Right atrium auricular region (tissue), 2 donors: ENCODE measurements around the gene HOXD9. TPM values are rescaled to one million over a fixed set of nuclear protein-coding genes. Genes with fewer than 3 reads are reported as not detected.

ENCODE experiments used
- DNase-seq: peaks from one replicate; pipeline ENCODE4 v3.0.0-alpha.2; 2019; ENCODE audit warnings: low spot score
- H3K27ac ChIP-seq, 2 donors: fragments of 200-600 bp; sonication (generic); 1 replicate in 1 of 2; 2 replicates in 1 of 2; pipeline ENCODE4 v1.5.1; 2016 to 2019
- H3K27me3 ChIP-seq, 2 donors: fragments of 200-600 bp; sonication (generic); one replicate each; pipeline versions ENCODE4 v1.5.1 to v1.6.0; 2017 to 2019
- H3K36me3 ChIP-seq: fragments of 200-600 bp; sonication (generic); one replicate; pipeline ENCODE4 v1.5.1; 2016
- H3K4me1 ChIP-seq, 2 donors: fragments of 200-600 bp; sonication (generic); one replicate each; pipeline versions ENCODE4 v1.5.1 to v1.6.0; 2017 to 2019
- H3K4me3 ChIP-seq, 2 donors: fragments of 200-600 bp; sonication (generic); 1 replicate in 1 of 2; 2 replicates in 1 of 2; pipeline ENCODE4 v1.5.1; 2017 to 2019; ENCODE audit warnings: mild to moderate bottlenecking in 1 of 2, moderate library complexity in 1 of 2
- H3K9me3 ChIP-seq, 2 donors: fragments of 200-600 bp; sonication (generic); one replicate each; pipeline ENCODE4 v1.5.1; 2019
- total RNA-seq, 2 donors: library from RNA; depleted of rRNA; stranded (reverse); fragments of >200 nt; gene quantifications; one replicate each; pipeline ENCODE4 v1.1.0, GENCODE V29; 2016
- TF ChIP-seq, protein P1 (sequence below), 2 donors: fragments of 200-600 bp; sonication (generic); IDR thresholded peaks; one replicate each; pipeline ENCODE4 v1.5.1; 2019; ENCODE audit warnings: antibody characterized with exemption in 2 of 2

HOXD9 gene
- total RNA-seq, 2 donors from 2014 or later = 0.44 TPM; not detected in 1

DNA sequence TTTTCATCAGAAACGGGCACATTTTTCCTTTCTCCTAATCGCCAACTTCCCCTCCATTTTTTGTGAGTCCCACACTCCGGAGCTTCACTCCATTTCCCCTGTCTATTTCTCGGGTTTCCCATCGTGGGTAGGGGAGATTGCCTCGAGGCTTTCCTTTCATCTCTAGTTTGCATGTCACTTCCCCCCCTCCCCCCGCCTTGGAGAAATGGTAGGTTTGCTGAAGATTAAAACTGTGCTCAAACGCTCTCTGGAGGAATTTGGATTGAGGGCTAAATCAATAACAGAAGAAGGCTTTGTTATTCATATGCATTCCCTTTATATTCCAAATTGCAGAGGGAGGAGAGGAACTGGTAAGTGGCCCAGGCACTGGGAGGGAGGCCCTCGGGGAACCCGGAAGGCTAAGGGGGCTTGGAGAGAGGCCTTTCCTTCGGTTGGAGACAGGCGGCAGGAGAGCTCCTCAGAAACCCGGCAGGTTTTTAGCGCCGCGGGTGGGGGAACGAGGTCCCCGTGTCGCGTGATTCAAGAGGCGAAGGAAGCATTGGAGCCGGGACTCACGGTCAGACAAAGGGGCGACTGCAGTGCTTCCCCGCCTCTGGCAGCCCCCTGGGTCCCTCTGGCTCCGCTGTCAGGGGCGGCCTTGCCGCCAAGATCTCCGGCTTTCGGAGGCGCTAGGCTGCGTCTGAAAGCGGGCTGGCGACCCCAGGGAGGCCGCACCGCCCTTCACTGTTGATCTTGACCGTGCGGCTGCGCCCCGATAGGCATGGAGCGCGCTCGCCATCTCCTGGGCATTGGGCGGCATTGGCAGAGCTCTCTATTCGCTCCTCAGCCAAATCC, 25.3 kb upstream of the HOXD9 start:
- peaks cover 75 to 94% of the 10 kb centered on the region in 2 donors for H3K27me3 ChIP-seq
- no peak for DNase-seq
- H3K4me1 ChIP-seq = peaks cover 0 to 45% of the 10 kb centered on the region in 2 donors
- H3K4me3 ChIP-seq = peak overlapping the region; percentile 18 to 43
- H3K9me3 ChIP-seq = no peaks in the 10 kb centered on the region
- no peak overlapping the region for H3K27ac ChIP-seq
- H3K36me3 ChIP-seq = no peaks in the 10 kb centered on the region
- TF ChIP-seq, protein P1, sequence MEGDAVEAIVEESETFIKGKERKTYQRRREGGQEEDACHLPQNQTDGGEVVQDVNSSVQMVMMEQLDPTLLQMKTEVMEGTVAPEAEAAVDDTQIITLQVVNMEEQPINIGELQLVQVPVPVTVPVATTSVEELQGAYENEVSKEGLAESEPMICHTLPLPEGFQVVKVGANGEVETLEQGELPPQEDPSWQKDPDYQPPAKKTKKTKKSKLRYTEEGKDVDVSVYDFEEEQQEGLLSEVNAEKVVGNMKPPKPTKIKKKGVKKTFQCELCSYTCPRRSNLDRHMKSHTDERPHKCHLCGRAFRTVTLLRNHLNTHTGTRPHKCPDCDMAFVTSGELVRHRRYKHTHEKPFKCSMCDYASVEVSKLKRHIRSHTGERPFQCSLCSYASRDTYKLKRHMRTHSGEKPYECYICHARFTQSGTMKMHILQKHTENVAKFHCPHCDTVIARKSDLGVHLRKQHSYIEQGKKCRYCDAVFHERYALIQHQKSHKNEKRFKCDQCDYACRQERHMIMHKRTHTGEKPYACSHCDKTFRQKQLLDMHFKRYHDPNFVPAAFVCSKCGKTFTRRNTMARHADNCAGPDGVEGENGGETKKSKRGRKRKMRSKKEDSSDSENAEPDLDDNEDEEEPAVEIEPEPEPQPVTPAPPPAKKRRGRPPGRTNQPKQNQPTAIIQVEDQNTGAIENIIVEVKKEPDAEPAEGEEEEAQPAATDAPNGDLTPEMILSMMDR (IDR thresholded peaks at IDR 0.05) = peak; percentile 77 to 89

DNA sequence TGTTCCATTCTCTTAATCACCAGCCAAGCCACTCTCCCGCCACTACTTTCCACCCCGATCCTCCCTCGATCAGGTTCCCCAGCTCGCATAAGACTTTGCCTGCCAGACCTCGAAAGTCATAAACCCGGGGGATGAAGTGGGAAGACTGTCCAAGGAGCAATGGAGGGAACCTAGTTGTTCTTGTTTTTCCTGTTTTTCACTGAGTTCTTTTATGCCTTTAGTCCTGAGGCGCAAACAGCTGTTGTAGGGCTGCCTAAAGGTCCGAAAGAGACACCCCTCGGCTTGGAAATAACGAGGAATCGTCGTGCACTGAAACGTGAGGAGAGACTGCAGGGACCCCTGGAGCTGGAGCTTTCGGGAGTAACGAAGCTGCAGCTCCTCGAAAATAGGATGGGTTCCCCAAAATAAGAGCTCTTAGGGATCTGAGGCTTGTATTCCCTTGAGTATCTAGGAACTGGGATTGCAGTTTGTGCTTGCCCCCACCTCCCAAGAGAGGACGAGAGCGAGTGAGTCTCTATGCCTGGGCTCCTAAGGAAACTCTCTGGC, 24.6 kb upstream of the HOXD9 start:
- H3K4me3 ChIP-seq = no peak overlapping the region
- no peak for DNase-seq
- no peaks in the 10 kb centered on the region for H3K36me3 ChIP-seq
- peaks cover 0 to 39% of the 10 kb centered on the region in 2 donors for H3K4me1 ChIP-seq
- H3K27me3 ChIP-seq = peaks cover 73 to 93% of the 10 kb centered on the region in 2 donors
- H3K27ac ChIP-seq = no peak overlapping the region
- TF ChIP-seq, protein P1 (IDR thresholded peaks at IDR 0.05) = no peak
- no peaks in the 10 kb centered on the region for H3K9me3 ChIP-seq

DNA sequence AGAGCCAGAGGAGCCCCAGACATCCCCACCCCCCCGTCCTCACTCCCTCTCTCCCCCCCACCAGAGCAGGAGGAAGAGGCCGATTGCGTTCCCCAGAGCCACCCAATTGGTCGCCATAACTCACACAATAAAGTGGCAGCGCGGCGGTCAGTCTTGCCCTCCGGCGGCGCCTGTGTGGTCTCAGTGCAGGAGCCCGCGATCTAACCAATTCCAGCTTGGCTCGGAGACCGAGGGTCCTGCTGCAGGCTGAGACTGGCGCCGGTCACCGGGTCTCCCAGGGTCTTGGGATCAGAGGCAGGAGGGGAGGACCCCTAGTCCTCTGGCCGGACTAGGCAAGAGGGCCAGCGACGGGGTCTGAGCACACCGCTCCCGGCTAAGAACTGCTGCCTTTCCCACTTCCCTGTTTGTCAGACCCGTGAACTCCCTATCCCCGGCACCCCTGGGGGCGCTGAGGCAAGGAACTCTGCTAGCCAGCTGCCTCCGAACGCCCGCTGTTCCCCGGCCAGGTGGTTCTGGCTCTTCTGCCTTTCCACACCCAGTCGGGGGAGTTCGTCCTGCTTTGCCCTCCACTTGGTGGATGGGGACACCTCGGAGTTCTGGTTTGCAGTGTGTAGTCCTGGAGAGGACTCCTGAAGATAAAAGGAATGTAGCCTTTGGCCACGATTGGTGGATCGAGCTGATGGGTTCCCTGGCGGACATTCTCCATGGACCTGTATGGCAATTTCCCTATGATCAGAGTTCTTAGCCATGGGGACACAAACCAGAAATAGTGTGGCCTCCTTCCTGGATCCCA, 24.0 kb upstream of the HOXD9 start:
- TF ChIP-seq, protein P1 (IDR thresholded peaks at IDR 0.05) = no peak
- Histone ChIP-seq H3K27me3 (peaks cover 73 to 92% of the 10 kb centered on the region in 2 donors), H3K9me3 (no peaks in the 10 kb centered on the region), H3K4me3 (no peak overlapping the region), H3K36me3 (no peaks in the 10 kb centered on the region), H3K27ac (no peak overlapping the region), H3K4me1 (peaks cover 0 to 32% of the 10 kb centered on the region in 2 donors)
- no peak for DNase-seq

DNA sequence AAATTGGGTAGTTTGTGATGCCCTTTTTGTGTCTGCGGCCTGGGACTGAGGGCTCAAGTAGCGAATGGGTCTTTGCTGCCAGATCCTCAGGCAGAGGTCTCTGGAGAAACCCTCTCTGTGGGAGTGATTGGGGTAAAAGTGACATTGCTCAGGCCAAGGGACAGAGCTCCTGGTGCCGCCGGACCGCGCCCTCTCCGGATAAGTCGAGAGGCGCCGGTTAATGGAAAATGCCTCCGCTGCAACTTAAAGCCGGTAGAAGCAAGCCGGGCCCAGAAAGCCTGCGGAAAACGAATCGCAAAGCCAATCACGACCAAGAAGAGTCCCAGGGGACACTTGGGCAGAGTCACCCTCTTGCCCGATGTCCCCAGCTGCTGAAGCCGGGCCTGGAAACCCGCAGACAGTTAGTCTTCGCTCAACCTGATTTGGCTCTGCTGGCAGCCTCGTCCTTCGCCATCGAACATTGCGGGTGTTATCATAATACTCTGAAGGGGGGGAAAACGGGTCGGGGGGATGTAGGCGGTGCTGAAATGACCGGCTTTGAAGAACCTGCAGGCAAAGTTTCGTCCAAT, 23.3 kb upstream of the HOXD9 start:
- TF ChIP-seq, protein P1 (IDR thresholded peaks at IDR 0.05) = no peak
- Histone ChIP-seq H3K9me3 (no peaks in the 10 kb centered on the region), H3K27me3 (peaks cover 73 to 92% of the 10 kb centered on the region in 2 donors), H3K4me1 (peaks cover 0 to 37% of the 10 kb centered on the region in 2 donors), H3K36me3 (no peaks in the 10 kb centered on the region), H3K27ac (no peak overlapping the region), H3K4me3 (no peak overlapping the region)
- no peak for DNase-seq

DNA sequence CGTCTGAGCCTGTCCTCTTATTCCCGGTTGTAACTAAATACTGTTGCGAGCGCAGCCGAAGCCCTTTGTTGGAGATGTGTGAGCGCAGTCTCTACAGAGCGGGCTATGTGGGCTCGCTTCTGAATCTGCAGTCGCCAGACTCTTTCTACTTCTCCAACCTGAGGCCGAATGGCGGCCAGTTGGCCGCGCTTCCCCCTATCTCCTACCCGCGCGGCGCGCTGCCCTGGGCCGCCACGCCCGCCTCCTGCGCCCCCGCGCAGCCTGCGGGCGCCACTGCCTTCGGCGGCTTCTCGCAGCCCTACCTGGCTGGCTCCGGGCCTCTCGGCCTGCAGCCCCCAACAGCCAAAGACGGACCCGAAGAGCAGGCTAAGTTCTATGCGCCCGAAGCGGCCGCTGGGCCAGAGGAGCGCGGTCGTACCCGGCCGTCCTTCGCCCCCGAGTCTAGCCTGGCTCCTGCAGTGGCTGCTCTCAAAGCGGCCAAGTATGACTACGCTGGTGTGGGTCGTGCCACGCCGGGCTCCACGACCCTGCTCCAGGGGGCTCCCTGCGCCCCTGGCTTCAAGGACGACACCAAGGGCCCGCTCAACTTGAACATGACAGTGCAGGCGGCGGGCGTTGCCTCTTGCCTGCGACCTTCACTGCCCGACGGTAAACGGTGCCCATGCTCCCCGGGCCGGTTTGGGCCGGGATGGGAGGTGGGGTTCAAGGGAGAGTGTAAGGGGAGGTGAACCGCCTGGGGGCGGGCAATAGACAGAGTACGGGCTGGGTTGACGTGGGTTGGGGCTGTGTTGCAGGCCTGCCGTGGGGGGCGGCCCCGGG, 22.6 kb upstream of the HOXD9 start, which contains the start of gene HOXD12:
HOXD12 (plus strand) TSS at position 68 of the 819 bp plus-strand sequence; CDS start at position 75, 7 bp downstream.
- Histone ChIP-seq H3K36me3 (no peaks in the 10 kb centered on the region), H3K27ac (no peak within 1 kb of the TSS), H3K4me1 (peaks cover 0 to 44% of the 10 kb centered on the region in 2 donors), H3K9me3 (no peaks in the 10 kb centered on the region), H3K4me3 (no peak within 1 kb of the TSS), H3K27me3 (peaks cover 72 to 92% of the 10 kb centered on the region in 2 donors)
- no peak for DNase-seq
- TF ChIP-seq, protein P1 (IDR thresholded peaks at IDR 0.05) = no peak
